Skeletal muscle tissue (tissue), 4 donors: ENCODE results near the gene TMEM200B. TPM values are rescaled to one million over a fixed set of nuclear protein-coding genes. Genes with fewer than 3 reads are reported as not detected.

ENCODE experiments used
- H3K27ac ChIP-seq: one replicate; pipeline ENCODE4 v1.7.0; 2013; ENCODE audit warnings: mild to moderate bottlenecking, low read depth, low read length, inconsistent platforms
- H3K27me3 ChIP-seq, 3 donors: one replicate each; pipeline ENCODE4 v1.7.0; 2013; ENCODE audit warnings: low read length in 3 of 3; ENCODE audit not compliant: control insufficient read depth in 3 of 3, insufficient read depth in 3 of 3
- H3K36me3 ChIP-seq, 3 donors: one replicate each; pipeline ENCODE4 v1.7.0; 2013; ENCODE audit warnings: low read length in 3 of 3; ENCODE audit not compliant: control insufficient read depth in 3 of 3, insufficient read depth in 3 of 3
- H3K4me1 ChIP-seq, 3 donors: one replicate each; pipeline ENCODE4 v1.7.0; 2013; ENCODE audit warnings: low read length in 3 of 3, mild to moderate bottlenecking in 3 of 3; ENCODE audit not compliant: control insufficient read depth in 3 of 3, insufficient read depth in 3 of 3
- H3K4me3 ChIP-seq, 3 donors: one replicate each; pipeline ENCODE4 v1.7.0; 2013; ENCODE audit warnings: low read length in 3 of 3
- H3K9ac ChIP-seq, 3 donors: one replicate each; pipeline ENCODE4 v1.7.0; 2013; ENCODE audit warnings: low read length in 3 of 3, mild to moderate bottlenecking in 3 of 3, moderate library complexity in 2 of 3, low read depth in 1 of 3
- H3K9me3 ChIP-seq, 3 donors: one replicate each; pipeline ENCODE4 v1.7.0; 2013; ENCODE audit warnings: low read length in 3 of 3; ENCODE audit not compliant: control insufficient read depth in 3 of 3
- total RNA-seq: library from RNA; depleted of rRNA; stranded (reverse); fragments of >200 nt; gene quantifications from one replicate; pipeline ENCODE4 v1.2.3, GENCODE V29; 2014
- donor health status: Osteomylitis.

Gene TMEM200B
- 6.8 TPM for total RNA-seq

- no peaks in the 10 kb centered on the region for H3K9me3 ChIP-seq
- peak within 1 kb of the TSS; percentile 91 for H3K27ac ChIP-seq
- H3K36me3 ChIP-seq = peaks cover 0 to 3% (median 0%) of the 10 kb centered on the region in 3 donors
- H3K27me3 ChIP-seq = peaks cover 36 to 47% (median 41%) of the 10 kb centered on the region in 3 donors
- H3K4me1 ChIP-seq = peaks cover 13 to 20% (median 16%) of the 10 kb centered on the region in 3 donors
- peak within 1 kb of the TSS; percentile 72 to 81 (median 74) for H3K9ac ChIP-seq
- H3K4me3 ChIP-seq = peak within 1 kb of the TSS; percentile 65 to 72 (median 71)
Observed at GRCh38 chr1:29123887-29124365, at the start of gene TMEM200B. TMEM200B (minus strand) TSS chr1:29123903; CDS start chr1:29121828, 2,075 bp downstream.

GRCh38 chr1:29172415-29172939 lies 48.8 kb upstream of the TMEM200B start:
- no peak overlapping the region for H3K4me3 ChIP-seq
- no peak overlapping the region for H3K27ac ChIP-seq
- no peaks in the 10 kb centered on the region for H3K9me3 ChIP-seq
- no peaks in the 10 kb centered on the region for H3K27me3 ChIP-seq
- no peak overlapping the region for H3K9ac ChIP-seq
- H3K4me1 ChIP-seq = peaks cover 17 to 29% (median 21%) of the 10 kb centered on the region in 3 donors
- H3K36me3 ChIP-seq = peaks cover 0 to 4% (median 3%) of the 10 kb centered on the region in 3 donors

GRCh38 chr1:29171521-29171920 lies 47.8 kb upstream of the TMEM200B start:
- peaks cover 2 to 8% (median 8%) of the 10 kb centered on the region in 3 donors for H3K36me3 ChIP-seq
- H3K9me3 ChIP-seq = no peaks in the 10 kb centered on the region
- no peaks in the 10 kb centered on the region for H3K27me3 ChIP-seq
- H3K27ac ChIP-seq = no peak overlapping the region
- H3K9ac ChIP-seq = no peak overlapping the region
- peak overlapping the region in 1 of 3 donors; percentile 9 for H3K4me3 ChIP-seq
- peaks cover 18 to 29% (median 19%) of the 10 kb centered on the region in 3 donors for H3K4me1 ChIP-seq

GRCh38 chr1:29171089-29171488 lies 47.4 kb upstream of the TMEM200B start:
- Histone ChIP-seq H3K4me3 (no peak overlapping the region), H3K36me3 (peaks cover 5 to 12% (median 12%) of the 10 kb centered on the region in 3 donors), H3K27ac (peak overlapping the region; percentile 10), H3K4me1 (peaks cover 17 to 32% (median 21%) of the 10 kb centered on the region in 3 donors), H3K9me3 (no peaks in the 10 kb centered on the region), H3K9ac (no peak overlapping the region), H3K27me3 (no peaks in the 10 kb centered on the region)

- peaks cover 11 to 22% (median 20%) of the 10 kb centered on the region in 3 donors for H3K36me3 ChIP-seq
- no peak overlapping the region for H3K27ac ChIP-seq
- H3K27me3 ChIP-seq = no peaks in the 10 kb centered on the region
- peaks cover 17 to 32% (median 26%) of the 10 kb centered on the region in 3 donors for H3K4me1 ChIP-seq
- H3K4me3 ChIP-seq = no peak overlapping the region
- H3K9me3 ChIP-seq = no peaks in the 10 kb centered on the region
- H3K9ac ChIP-seq = no peak overlapping the region
Observed at GRCh38 chr1:29169976-29170375, 46.3 kb upstream of the TMEM200B start.

- Histone ChIP-seq H3K9ac (no peak overlapping the region), H3K9me3 (no peaks in the 10 kb centered on the region), H3K36me3 (peaks cover 11 to 25% (median 23%) of the 10 kb centered on the region in 3 donors), H3K4me3 (no peak overlapping the region), H3K27ac (no peak overlapping the region), H3K4me1 (peaks cover 17 to 43% (median 26%) of the 10 kb centered on the region in 3 donors), H3K27me3 (no peaks in the 10 kb centered on the region)
Observed at GRCh38 chr1:29167904-29168303, 44.2 kb upstream of the TMEM200B start.

- Histone ChIP-seq H3K9ac (peak overlapping the region in 1 of 3 donors; percentile 18), H3K9me3 (no peaks in the 10 kb centered on the region), H3K36me3 (peaks cover 11 to 23% (median 20%) of the 10 kb centered on the region in 3 donors), H3K4me3 (no peak overlapping the region), H3K27me3 (no peaks in the 10 kb centered on the region), H3K4me1 (peaks cover 29 to 45% (median 31%) of the 10 kb centered on the region in 3 donors), H3K27ac (no peak overlapping the region)
Observed at GRCh38 chr1:29166291-29166878, 42.7 kb upstream of the TMEM200B start.

- Histone ChIP-seq H3K4me3 (no peak overlapping the region), H3K9ac (no peak overlapping the region), H3K27ac (no peak overlapping the region), H3K36me3 (peaks cover 14 to 31% (median 30%) of the 10 kb centered on the region in 3 donors), H3K9me3 (no peaks in the 10 kb centered on the region), H3K27me3 (no peaks in the 10 kb centered on the region), H3K4me1 (peaks cover 18 to 33% (median 21%) of the 10 kb centered on the region in 3 donors)
Observed at GRCh38 chr1:29164588-29164987, 40.9 kb upstream of the TMEM200B start.

GRCh38 chr1:29162476-29163138 lies 38.9 kb upstream of the TMEM200B start:
- no peaks in the 10 kb centered on the region for H3K27me3 ChIP-seq
- H3K27ac ChIP-seq = no peak overlapping the region
- H3K9me3 ChIP-seq = no peaks in the 10 kb centered on the region
- peaks cover 18 to 33% (median 21%) of the 10 kb centered on the region in 3 donors for H3K4me1 ChIP-seq
- peaks cover 26 to 46% (median 39%) of the 10 kb centered on the region in 3 donors for H3K36me3 ChIP-seq
- no peak overlapping the region for H3K9ac ChIP-seq
- no peak overlapping the region for H3K4me3 ChIP-seq

GRCh38 chr1:29162025-29162424 lies 38.3 kb upstream of the TMEM200B start:
- no peaks in the 10 kb centered on the region for H3K9me3 ChIP-seq
- H3K27ac ChIP-seq = no peak overlapping the region
- no peak overlapping the region for H3K9ac ChIP-seq
- H3K4me1 ChIP-seq = peaks cover 18 to 31% (median 21%) of the 10 kb centered on the region in 3 donors
- peaks cover 27 to 50% (median 40%) of the 10 kb centered on the region in 3 donors for H3K36me3 ChIP-seq
- no peaks in the 10 kb centered on the region for H3K27me3 ChIP-seq
- no peak overlapping the region for H3K4me3 ChIP-seq
